ENCODE measurements around the gene MEX3D. TPM values are rescaled to one million over a fixed set of nuclear protein-coding genes. Genes with fewer than 3 reads are reported as not detected.

Gene MEX3D
- total RNA-seq, 1 experiment from 2014 or later = 70.4 TPM

DNA sequence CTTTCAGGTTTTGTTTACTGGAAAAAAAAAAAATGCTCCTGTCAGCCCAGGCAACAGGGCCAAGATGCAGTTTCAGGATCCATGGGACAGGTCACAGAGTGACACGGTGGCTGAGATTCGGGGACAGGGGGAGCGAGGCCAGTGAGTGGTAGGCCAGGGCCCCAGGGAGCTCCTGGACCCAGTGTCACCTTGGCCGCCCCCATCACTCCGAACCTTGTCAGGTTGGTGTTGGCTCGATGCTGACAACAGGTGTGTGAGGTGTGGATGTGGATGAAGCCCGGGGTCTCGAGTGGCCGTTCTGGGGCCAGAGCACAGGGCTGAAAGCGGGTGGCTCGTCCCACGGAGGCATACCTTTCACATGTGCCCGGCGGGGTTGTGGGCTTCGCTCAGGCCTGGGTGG, 43.2 kb upstream of the MEX3D start:
- H3T11ph ChIP-seq (ENCODE audit: low read length) = no peak overlapping the region
- H2BK15ac ChIP-seq (ENCODE audit: low read depth, low read length) = no peak overlapping the region
- H4K20me1 ChIP-seq (ENCODE audit: control insufficient read depth, insufficient read depth, insufficient read length) = no peaks in the 10 kb centered on the region
- H4K8ac ChIP-seq (replicated peaks; ENCODE audit: insufficient read length, low read depth, low read length) = no peak overlapping the region
- H3K4me3 Mint-ChIP-seq = no peak overlapping the region
- no peak overlapping the region for H2AFZ ChIP-seq (ENCODE audit: low read length)
- H3K56ac ChIP-seq (ENCODE audit: insufficient read length, low read depth, low read length) = no peak overlapping the region
- no peaks in the 10 kb centered on the region for H3K9me3 ChIP-seq (ENCODE audit: control insufficient read depth, low read depth, low read length)
- H3K4me1 Mint-ChIP-seq = peaks cover 3 to 9% of the 10 kb centered on the region in 2 experiments; a peak in 2 of 4 replicates
- DNase-seq = no peak
- no peaks in the 10 kb centered on the region for H3K9me3 Mint-ChIP-seq
- no peak overlapping the region for H2BK5ac ChIP-seq (ENCODE audit: insufficient read length, low read length)
- H2BK12ac ChIP-seq (ENCODE audit: insufficient read length, low read depth, low read length) = no peak overlapping the region
- H2BK20ac ChIP-seq (ENCODE audit: low read depth, low read length, poor library complexity, severe bottlenecking) = no peak overlapping the region
- H3K36me3 Mint-ChIP-seq (ENCODE audit: insufficient read depth in 1 of 3, low read depth in 3 of 3) = peaks cover 33 to 63% (median 59%) of the 10 kb centered on the region in 3 experiments; a peak in 6 of 7 replicates
- no peak overlapping the region for H3K9ac ChIP-seq (ENCODE audit: extremely low read depth, insufficient read length, low read length)
- no peak overlapping the region for H4K5ac ChIP-seq (ENCODE audit: insufficient read length, low read depth, low read length)
- no peaks in the 10 kb centered on the region for H3K79me2 ChIP-seq (ENCODE audit: insufficient read depth, low read length)
- H3K4ac ChIP-seq (ENCODE audit: low read depth, low read length) = no peak overlapping the region
- H3K4me2 ChIP-seq (ENCODE audit: insufficient read depth, insufficient read length, low read length) = no peak overlapping the region
- WGBS (ENCODE audit: extremely low coverage, insufficient read length, low lambda C conversion rate) = no CpG with 5 or more reads among the region's 15 CpGs
- TF ChIP-seq, protein P1, sequence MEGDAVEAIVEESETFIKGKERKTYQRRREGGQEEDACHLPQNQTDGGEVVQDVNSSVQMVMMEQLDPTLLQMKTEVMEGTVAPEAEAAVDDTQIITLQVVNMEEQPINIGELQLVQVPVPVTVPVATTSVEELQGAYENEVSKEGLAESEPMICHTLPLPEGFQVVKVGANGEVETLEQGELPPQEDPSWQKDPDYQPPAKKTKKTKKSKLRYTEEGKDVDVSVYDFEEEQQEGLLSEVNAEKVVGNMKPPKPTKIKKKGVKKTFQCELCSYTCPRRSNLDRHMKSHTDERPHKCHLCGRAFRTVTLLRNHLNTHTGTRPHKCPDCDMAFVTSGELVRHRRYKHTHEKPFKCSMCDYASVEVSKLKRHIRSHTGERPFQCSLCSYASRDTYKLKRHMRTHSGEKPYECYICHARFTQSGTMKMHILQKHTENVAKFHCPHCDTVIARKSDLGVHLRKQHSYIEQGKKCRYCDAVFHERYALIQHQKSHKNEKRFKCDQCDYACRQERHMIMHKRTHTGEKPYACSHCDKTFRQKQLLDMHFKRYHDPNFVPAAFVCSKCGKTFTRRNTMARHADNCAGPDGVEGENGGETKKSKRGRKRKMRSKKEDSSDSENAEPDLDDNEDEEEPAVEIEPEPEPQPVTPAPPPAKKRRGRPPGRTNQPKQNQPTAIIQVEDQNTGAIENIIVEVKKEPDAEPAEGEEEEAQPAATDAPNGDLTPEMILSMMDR (conservative IDR thresholded peaks at IDR 0.05) = no peak
- peaks cover under 1% of the 10 kb centered on the region for H3K23me2 ChIP-seq (ENCODE audit: insufficient read length, low read depth, low read length, poor library complexity, severe bottlenecking)
- H3K14ac ChIP-seq (ENCODE audit: insufficient read depth, low read length) = no peak overlapping the region
- H2BK120ac ChIP-seq (ENCODE audit: low read depth, low read length, poor library complexity, severe bottlenecking) = no peak overlapping the region
- no peaks in the 10 kb centered on the region for H3K4me1 ChIP-seq (ENCODE audit: insufficient read depth, low read length)
- no peaks in the 10 kb centered on the region for H3K27me3 Mint-ChIP-seq (ENCODE audit: low read depth)
- no peaks in the 10 kb centered on the region for H3K27me3 ChIP-seq (ENCODE audit: insufficient read depth, low read length)
- no peak overlapping the region for H3K23ac ChIP-seq (ENCODE audit: insufficient read length, low read depth, low read length)
- no peak overlapping the region for H2AK5ac ChIP-seq (ENCODE audit: insufficient read length, low read length)
- H3K27ac Mint-ChIP-seq = no peak overlapping the region
- no peak overlapping the region for H3K18ac ChIP-seq (ENCODE audit: insufficient read length, low read depth, low read length)
- H3K79me1 ChIP-seq (ENCODE audit: insufficient read depth, low read depth, low read length, poor library complexity, severe bottlenecking) = no peaks in the 10 kb centered on the region
- no peak overlapping the region for H4K91ac ChIP-seq (ENCODE audit: insufficient read length, low read depth, low read length)
- H3K27ac ChIP-seq (ENCODE audit: insufficient read length, low read depth, low read length) = no peak overlapping the region
